Subcutaneous abdominal adipose tissue (tissue), 5 donors: ENCODE data around the gene PDXK.

Experiments
- H3K27ac ChIP-seq: one replicate; pipeline ENCODE4 v1.7.0; 2013; ENCODE audit warnings: low read depth, mild to moderate bottlenecking, inconsistent platforms, low read length, moderate library complexity
- H3K27me3 ChIP-seq, 5 donors: one replicate each; pipeline ENCODE4 v1.7.0; 2013; ENCODE audit warnings: low read length in 5 of 5, inconsistent platforms in 1 of 5; ENCODE audit not compliant: control insufficient read depth in 5 of 5, insufficient read depth in 4 of 5
- H3K36me3 ChIP-seq, 5 donors: one replicate each; pipeline ENCODE4 v1.7.0; 2013; ENCODE audit warnings: low read length in 5 of 5; ENCODE audit not compliant: control insufficient read depth in 5 of 5, insufficient read depth in 5 of 5
- H3K4me1 ChIP-seq, 5 donors: one replicate each; pipeline ENCODE4 v1.7.0; 2013; ENCODE audit warnings: low read length in 5 of 5, mild to moderate bottlenecking in 3 of 5, moderate library complexity in 1 of 5; ENCODE audit not compliant: control insufficient read depth in 5 of 5, insufficient read depth in 5 of 5
- H3K4me3 ChIP-seq, 5 donors: one replicate each; pipeline ENCODE4 v1.7.0; 2013; ENCODE audit warnings: low read length in 5 of 5, low read depth in 1 of 5
- H3K9ac ChIP-seq, 5 donors: one replicate each; pipeline ENCODE4 v1.7.0; 2013; ENCODE audit warnings: low read length in 5 of 5, mild to moderate bottlenecking in 4 of 5, moderate library complexity in 3 of 5
- H3K9me3 ChIP-seq, 5 donors: one replicate each; pipeline ENCODE4 v1.7.0; 2013; ENCODE audit warnings: low read length in 5 of 5; ENCODE audit not compliant: control insufficient read depth in 5 of 5
- donor health status: healthy.
- donor health status: healthy.
- donor health status: healthy.
- donor health status: healthy.
- donor health status: healthy.

Gene PDXK

GRCh38 chr21:43792406-43792805, 73.5 kb downstream of the PDXK start:
- no peak overlapping the region for H3K4me3 ChIP-seq
- no peak overlapping the region for H3K27ac ChIP-seq
- no peak overlapping the region for H3K9ac ChIP-seq
- H3K36me3 ChIP-seq, result peaks cover 0 to 58% (median 55%) of the 10 kb centered on the region in 5 donors
- H3K4me1 ChIP-seq, result peaks cover 4 to 26% (median 15%) of the 10 kb centered on the region in 5 donors
- no peaks in the 10 kb centered on the region for H3K27me3 ChIP-seq
- no peaks in the 10 kb centered on the region for H3K9me3 ChIP-seq

GRCh38 chr21:43793243-43793642, 74.3 kb downstream of the PDXK start:
- H3K4me1 ChIP-seq, result peaks cover 4 to 26% (median 15%) of the 10 kb centered on the region in 5 donors
- no peak overlapping the region for H3K4me3 ChIP-seq
- peaks cover 0 to 66% (median 64%) of the 10 kb centered on the region in 5 donors for H3K36me3 ChIP-seq
- H3K27me3 ChIP-seq, result no peaks in the 10 kb centered on the region
- H3K9me3 ChIP-seq, result no peaks in the 10 kb centered on the region
- H3K27ac ChIP-seq, result no peak overlapping the region
- no peak overlapping the region for H3K9ac ChIP-seq

- Histone ChIP-seq H3K36me3 (peaks cover 0 to 77% (median 74%) of the 10 kb centered on the region in 5 donors), H3K9ac (no peak overlapping the region), H3K27me3 (no peaks in the 10 kb centered on the region), H3K4me3 (no peak overlapping the region), H3K4me1 (peaks cover 4 to 19% (median 13%) of the 10 kb centered on the region in 5 donors), H3K9me3 (no peaks in the 10 kb centered on the region), H3K27ac (no peak overlapping the region)
These were observed 75.4 kb downstream of the PDXK start for GRCh38 chr21:43794311-43794710.

- Histone ChIP-seq H3K27me3 (no peaks in the 10 kb centered on the region), H3K4me3 (no peak overlapping the region), H3K36me3 (peaks cover 0 to 83% (median 79%) of the 10 kb centered on the region in 5 donors), H3K27ac (no peak overlapping the region), H3K9me3 (no peaks in the 10 kb centered on the region), H3K4me1 (peaks cover 4 to 14% (median 11%) of the 10 kb centered on the region in 5 donors), H3K9ac (no peak overlapping the region)
These were observed 75.9 kb downstream of the PDXK start for GRCh38 chr21:43794857-43795256.

- H3K36me3 ChIP-seq, result peaks cover 0 to 100% (median 96%) of the 10 kb centered on the region in 5 donors
- H3K27me3 ChIP-seq, result no peaks in the 10 kb centered on the region
- H3K4me3 ChIP-seq, result no peak overlapping the region
These were observed 78.5 kb downstream of the PDXK start for GRCh38 chr21:43797415-43797814.

GRCh38 chr21:43797925-43798715, 79.2 kb downstream of the PDXK start:
- peaks cover 0 to 100% (median 96%) of the 10 kb centered on the region in 5 donors for H3K36me3 ChIP-seq
- H3K4me1 ChIP-seq, result no peaks in the 10 kb centered on the region
- H3K27me3 ChIP-seq, result no peaks in the 10 kb centered on the region
- H3K9ac ChIP-seq, result no peak overlapping the region
- H3K9me3 ChIP-seq, result no peaks in the 10 kb centered on the region
- no peak overlapping the region for H3K27ac ChIP-seq
- H3K4me3 ChIP-seq, result no peak overlapping the region

More at GRCh38 chr21:43797415-43797814, 78.5 kb downstream of the PDXK start:
- no peaks in the 10 kb centered on the region for H3K4me1 ChIP-seq
- H3K27ac ChIP-seq, result no peak overlapping the region
- H3K9ac ChIP-seq, result no peak overlapping the region
- H3K9me3 ChIP-seq, result no peaks in the 10 kb centered on the region

GRCh38 chr21:43799301-43799840, 80.4 kb downstream of the PDXK start:
- peaks cover 0 to 100% (median 96%) of the 10 kb centered on the region in 5 donors for H3K36me3 ChIP-seq
- no peaks in the 10 kb centered on the region for H3K27me3 ChIP-seq
- no peak overlapping the region for H3K4me3 ChIP-seq

GRCh38 chr21:43800124-43800523, 81.2 kb downstream of the PDXK start:
- H3K27me3 ChIP-seq, result no peaks in the 10 kb centered on the region
- no peaks in the 10 kb centered on the region for H3K4me1 ChIP-seq
- H3K4me3 ChIP-seq, result no peak overlapping the region
- no peak overlapping the region for H3K27ac ChIP-seq
- no peak overlapping the region for H3K9ac ChIP-seq
- H3K9me3 ChIP-seq, result no peaks in the 10 kb centered on the region
- peaks cover 0 to 97% (median 92%) of the 10 kb centered on the region in 5 donors for H3K36me3 ChIP-seq

More at GRCh38 chr21:43799301-43799840, 80.4 kb downstream of the PDXK start:
- Histone ChIP-seq H3K9ac (no peak overlapping the region), H3K27ac (no peak overlapping the region), H3K9me3 (no peaks in the 10 kb centered on the region), H3K4me1 (no peaks in the 10 kb centered on the region)

GRCh38 chr21:43800566-43800965, 81.6 kb downstream of the PDXK start:
- no peaks in the 10 kb centered on the region for H3K9me3 ChIP-seq
- H3K27ac ChIP-seq, result no peak overlapping the region
- no peak overlapping the region for H3K9ac ChIP-seq
- H3K36me3 ChIP-seq, result peaks cover 0 to 92% (median 90%) of the 10 kb centered on the region in 5 donors
- no peaks in the 10 kb centered on the region for H3K4me1 ChIP-seq
- no peak overlapping the region for H3K4me3 ChIP-seq
- H3K27me3 ChIP-seq, result no peaks in the 10 kb centered on the region

GRCh38 chr21:43801006-43801783, 82.3 kb downstream of the PDXK start:
- Histone ChIP-seq H3K36me3 (peaks cover 0 to 86% (median 85%) of the 10 kb centered on the region in 5 donors), H3K27me3 (no peaks in the 10 kb centered on the region), H3K27ac (no peak overlapping the region), H3K4me1 (no peaks in the 10 kb centered on the region), H3K9ac (no peak overlapping the region), H3K4me3 (no peak overlapping the region), H3K9me3 (no peaks in the 10 kb centered on the region)
